ENCODE results near the gene ZNF554. TPM values are rescaled to one million over a fixed set of nuclear protein-coding genes. Genes with fewer than 3 reads are reported as not detected.

Gene ZNF554
- total and polyA plus RNA-seq, 4 donors, result 0.94 to 3.3 (median 2.1) TPM

- TF ChIP-seq, protein P1, sequence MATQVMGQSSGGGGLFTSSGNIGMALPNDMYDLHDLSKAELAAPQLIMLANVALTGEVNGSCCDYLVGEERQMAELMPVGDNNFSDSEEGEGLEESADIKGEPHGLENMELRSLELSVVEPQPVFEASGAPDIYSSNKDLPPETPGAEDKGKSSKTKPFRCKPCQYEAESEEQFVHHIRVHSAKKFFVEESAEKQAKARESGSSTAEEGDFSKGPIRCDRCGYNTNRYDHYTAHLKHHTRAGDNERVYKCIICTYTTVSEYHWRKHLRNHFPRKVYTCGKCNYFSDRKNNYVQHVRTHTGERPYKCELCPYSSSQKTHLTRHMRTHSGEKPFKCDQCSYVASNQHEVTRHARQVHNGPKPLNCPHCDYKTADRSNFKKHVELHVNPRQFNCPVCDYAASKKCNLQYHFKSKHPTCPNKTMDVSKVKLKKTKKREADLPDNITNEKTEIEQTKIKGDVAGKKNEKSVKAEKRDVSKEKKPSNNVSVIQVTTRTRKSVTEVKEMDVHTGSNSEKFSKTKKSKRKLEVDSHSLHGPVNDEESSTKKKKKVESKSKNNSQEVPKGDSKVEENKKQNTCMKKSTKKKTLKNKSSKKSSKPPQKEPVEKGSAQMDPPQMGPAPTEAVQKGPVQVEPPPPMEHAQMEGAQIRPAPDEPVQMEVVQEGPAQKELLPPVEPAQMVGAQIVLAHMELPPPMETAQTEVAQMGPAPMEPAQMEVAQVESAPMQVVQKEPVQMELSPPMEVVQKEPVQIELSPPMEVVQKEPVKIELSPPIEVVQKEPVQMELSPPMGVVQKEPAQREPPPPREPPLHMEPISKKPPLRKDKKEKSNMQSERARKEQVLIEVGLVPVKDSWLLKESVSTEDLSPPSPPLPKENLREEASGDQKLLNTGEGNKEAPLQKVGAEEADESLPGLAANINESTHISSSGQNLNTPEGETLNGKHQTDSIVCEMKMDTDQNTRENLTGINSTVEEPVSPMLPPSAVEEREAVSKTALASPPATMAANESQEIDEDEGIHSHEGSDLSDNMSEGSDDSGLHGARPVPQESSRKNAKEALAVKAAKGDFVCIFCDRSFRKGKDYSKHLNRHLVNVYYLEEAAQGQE (IDR thresholded peaks at IDR 0.05), result no peak
Observed at GRCh38 chr19:2793126-2793525, 26.5 kb upstream of the ZNF554 start (continued).

DNA sequence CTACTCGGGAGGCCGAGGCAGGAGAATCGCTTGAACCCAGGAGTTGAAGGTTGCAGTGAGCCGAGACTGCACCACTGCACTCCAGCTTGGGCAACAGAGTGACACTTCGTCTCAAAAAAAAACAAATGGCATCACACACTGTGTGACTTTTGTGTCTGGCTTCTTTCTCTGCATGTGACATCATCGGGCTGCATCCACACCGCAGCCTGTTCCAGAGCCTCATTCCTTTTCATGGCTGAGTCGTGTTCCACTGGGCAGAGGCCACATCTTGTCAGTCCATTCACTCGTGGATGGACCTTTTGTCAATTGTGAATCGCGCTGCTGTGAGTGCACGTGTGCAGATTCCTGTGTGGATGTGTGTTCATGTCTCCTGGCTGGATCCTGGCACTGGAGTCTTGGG is 26.1 kb upstream of the ZNF554 start:
- Histone ChIP-seq H3K27me3 (ENCODE audit: control insufficient read depth in 4 of 4, insufficient read depth in 4 of 4, low read length in 3 of 4) (no peaks in the 10 kb centered on the region), H3K9ac (ENCODE audit: low read depth in 1 of 2, low read length in 2 of 2) (no peak overlapping the region), H3K36me3 (ENCODE audit: control insufficient read depth in 4 of 4, insufficient read depth in 3 of 4, low read depth in 1 of 4, low read length in 3 of 4) (peaks cover 0 to 5% (median 0%) of the 10 kb centered on the region in 4 donors), H3K4me3 (ENCODE audit: low read depth in 1 of 3, low read length in 3 of 3) (no peak overlapping the region), H3K9me3 (ENCODE audit: control insufficient read depth in 4 of 4, low read length in 3 of 4) (no peaks in the 10 kb centered on the region), H3K4me1 (ENCODE audit: control insufficient read depth in 4 of 4, insufficient read depth in 4 of 4, low read length in 3 of 4) (peaks cover 13 to 32% (median 25%) of the 10 kb centered on the region in 4 donors), H3K27ac (ENCODE audit: low read depth in 1 of 2, low read length in 2 of 2) (no peak overlapping the region)
- TF ChIP-seq FOXA1 (IDR thresholded peaks at IDR 0.05) (no peak), TAF1 (conservative IDR thresholded peaks at IDR 0.05) (no peak), MAX (IDR thresholded peaks at IDR 0.05) (no peak), FOXA2 (IDR thresholded peaks at IDR 0.05) (no peak), NR2F2 (IDR thresholded peaks at IDR 0.05) (no peak), HNF4A (conservative IDR thresholded peaks at IDR 0.05) (no peak), HNF4G (IDR thresholded peaks at IDR 0.05) (no peak), EGR1 (IDR thresholded peaks at IDR 0.05; ENCODE audit: low read depth in 2 of 2) (no peak), RAD21 (IDR thresholded peaks at IDR 0.05) (no peak)
- TF ChIP-seq, protein P2, sequence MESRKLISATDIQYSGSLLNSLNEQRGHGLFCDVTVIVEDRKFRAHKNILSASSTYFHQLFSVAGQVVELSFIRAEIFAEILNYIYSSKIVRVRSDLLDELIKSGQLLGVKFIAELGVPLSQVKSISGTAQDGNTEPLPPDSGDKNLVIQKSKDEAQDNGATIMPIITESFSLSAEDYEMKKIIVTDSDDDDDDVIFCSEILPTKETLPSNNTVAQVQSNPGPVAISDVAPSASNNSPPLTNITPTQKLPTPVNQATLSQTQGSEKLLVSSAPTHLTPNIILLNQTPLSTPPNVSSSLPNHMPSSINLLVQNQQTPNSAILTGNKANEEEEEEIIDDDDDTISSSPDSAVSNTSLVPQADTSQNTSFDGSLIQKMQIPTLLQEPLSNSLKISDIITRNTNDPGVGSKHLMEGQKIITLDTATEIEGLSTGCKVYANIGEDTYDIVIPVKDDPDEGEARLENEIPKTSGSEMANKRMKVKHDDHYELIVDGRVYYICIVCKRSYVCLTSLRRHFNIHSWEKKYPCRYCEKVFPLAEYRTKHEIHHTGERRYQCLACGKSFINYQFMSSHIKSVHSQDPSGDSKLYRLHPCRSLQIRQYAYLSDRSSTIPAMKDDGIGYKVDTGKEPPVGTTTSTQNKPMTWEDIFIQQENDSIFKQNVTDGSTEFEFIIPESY (IDR thresholded peaks at IDR 0.05), result no peak
- WGBS, result 97% methylated on average over 12 of the region's 12 CpGs
- DNase-seq (ENCODE audit: low spot score), result no peak

- no peaks in the 10 kb centered on the region for H3K27me3 ChIP-seq (ENCODE audit: control insufficient read depth in 4 of 4, insufficient read depth in 4 of 4, low read length in 3 of 4)
- H3K4me3 ChIP-seq (ENCODE audit: low read depth in 1 of 3, low read length in 3 of 3), result no peak overlapping the region
- H3K9me3 ChIP-seq (ENCODE audit: control insufficient read depth in 4 of 4, low read length in 3 of 4), result no peaks in the 10 kb centered on the region
- 85% methylated on average over 27 of the region's 27 CpGs for WGBS
- peaks cover 4 to 18% (median 13%) of the 10 kb centered on the region in 4 donors for H3K4me1 ChIP-seq (ENCODE audit: control insufficient read depth in 4 of 4, insufficient read depth in 4 of 4, low read length in 3 of 4)
- peaks cover 0 to 13% (median 5%) of the 10 kb centered on the region in 4 donors for H3K36me3 ChIP-seq (ENCODE audit: control insufficient read depth in 4 of 4, insufficient read depth in 3 of 4, low read depth in 1 of 4, low read length in 3 of 4)
- no peak overlapping the region for H3K27ac ChIP-seq (ENCODE audit: low read depth in 1 of 2, low read length in 2 of 2)
- no peak for DNase-seq (ENCODE audit: low spot score)
- H3K9ac ChIP-seq (ENCODE audit: low read depth in 1 of 2, low read length in 2 of 2), result no peak overlapping the region
- no peak for TF ChIP-seq RAD21 (IDR thresholded peaks at IDR 0.05)
- TF ChIP-seq SP1 (IDR thresholded peaks at IDR 0.05), result no peak
- no peak for TF ChIP-seq CTCF (IDR thresholded peaks at IDR 0.05; ENCODE audit: low read depth, low read length, missing input control)
- no peak for TF ChIP-seq JUND (IDR thresholded peaks at IDR 0.05)
- TF ChIP-seq HNF4G (IDR thresholded peaks at IDR 0.05), result no peak
Observed at GRCh38 chr19:2795827-2796658, 23.6 kb upstream of the ZNF554 start.
